GM08714 (cell line): ENCODE data around the gene SLC6A18.

ENCODE experiments used
- H3K4me3 ChIP-seq: fragments of 200-500 bp; sonication (Bioruptor generic); 2 replicates; pipeline ENCODE4 v1.5.1; 2014; ENCODE audit warnings: mild to moderate bottlenecking, low read length, inconsistent platforms
- ZNF274 ChIP-seq: IDR thresholded peaks from 2 replicates; pipeline ENCODE4 v1.6.1; 2012; ENCODE audit warnings: mild to moderate bottlenecking, low read depth, low read length

The SLC6A18 gene

GRCh38 chr5:1225081-1225480 lies at the start of gene SLC6A18:
TSS of gene SLC6A18 (plus strand) at chr5:1225381. CDS start at chr5:1225478, 97 bp downstream.
- TF ChIP-seq ZNF274 = no peak
- H3K4me3 ChIP-seq = no peak within 1 kb of the TSS

DNA sequence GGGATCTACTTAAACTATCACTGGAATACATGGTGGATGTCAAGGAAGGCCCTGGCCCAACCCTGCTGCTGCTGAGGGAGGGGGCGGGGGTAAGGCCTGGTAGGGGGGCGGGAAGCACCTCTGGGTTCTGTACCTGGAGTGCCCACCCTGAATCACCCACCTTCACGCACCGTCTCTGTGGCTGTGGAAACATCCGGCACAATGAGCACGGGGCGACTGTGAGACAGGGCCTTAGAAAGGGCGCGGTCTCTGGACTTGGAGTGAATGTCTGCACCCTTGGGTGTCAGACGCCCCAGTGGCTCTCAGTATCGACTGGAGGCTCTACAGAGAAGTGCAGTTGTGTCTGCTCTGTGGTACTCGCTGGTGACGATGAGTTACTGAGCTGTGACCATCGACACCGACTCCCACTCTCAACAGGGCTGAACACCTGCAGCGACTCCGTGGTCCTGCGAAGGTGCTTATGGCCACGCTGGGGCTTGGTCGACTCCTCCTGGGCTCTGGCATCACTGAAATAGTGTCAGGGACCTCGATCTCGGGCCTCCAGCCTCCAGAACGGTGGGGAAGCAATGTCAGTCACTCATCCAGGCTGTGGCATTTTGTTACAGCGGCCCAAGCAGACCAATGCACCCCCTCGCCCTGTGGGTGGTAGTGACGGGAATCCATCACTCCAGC lies 49.2 kb upstream of the SLC6A18 start:
- no peak overlapping the region for H3K4me3 ChIP-seq
- no peak for TF ChIP-seq ZNF274

GRCh38 chr5:1176473-1177391 lies 48.4 kb upstream of the SLC6A18 start:
- H3K4me3 ChIP-seq = no peak overlapping the region
- TF ChIP-seq ZNF274 = no peak

DNA sequence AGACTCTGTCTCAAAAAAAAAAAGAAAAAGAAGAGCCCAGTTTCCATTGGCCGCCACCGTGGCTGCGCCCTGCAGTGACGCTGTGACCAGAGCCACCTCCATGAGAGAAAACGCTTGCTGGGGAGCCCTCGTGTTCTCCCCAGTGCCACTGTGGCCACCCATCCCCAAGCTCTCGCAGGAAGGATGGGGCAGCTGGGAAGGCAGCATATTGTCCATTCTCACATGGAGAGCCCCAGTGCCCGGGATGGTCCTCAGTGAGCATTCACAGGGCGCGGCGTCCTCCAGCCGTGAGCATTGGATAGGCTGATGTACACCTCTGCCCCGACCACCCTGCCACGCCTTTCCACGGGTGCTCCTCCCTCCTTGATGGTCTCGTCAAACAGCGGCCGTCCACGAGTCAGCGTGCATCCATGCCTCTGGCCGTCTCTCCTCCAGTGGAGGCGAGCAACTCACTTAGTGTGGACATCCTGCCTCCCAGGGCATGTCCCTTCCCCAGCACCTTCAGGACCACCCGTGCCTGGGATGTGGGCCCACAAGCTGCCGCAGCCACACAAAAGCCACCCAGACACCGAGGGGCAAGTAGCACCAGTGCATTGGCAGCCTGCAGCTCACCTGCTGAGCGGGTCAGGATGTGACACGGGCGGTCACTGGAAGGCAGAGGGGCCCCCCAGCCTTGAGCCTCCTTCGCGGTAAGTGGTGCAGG lies 47.2 kb upstream of the SLC6A18 start:
- TF ChIP-seq ZNF274 = no peak
- no peak overlapping the region for H3K4me3 ChIP-seq

- no peak overlapping the region for H3K4me3 ChIP-seq
- TF ChIP-seq ZNF274 = no peak
Measured at GRCh38 chr5:1178529-1179382, 46.4 kb upstream of the SLC6A18 start.

GRCh38 chr5:1179383-1179715 lies 45.8 kb upstream of the SLC6A18 start:
- TF ChIP-seq ZNF274 = no peak
- H3K4me3 ChIP-seq = no peak overlapping the region

DNA sequence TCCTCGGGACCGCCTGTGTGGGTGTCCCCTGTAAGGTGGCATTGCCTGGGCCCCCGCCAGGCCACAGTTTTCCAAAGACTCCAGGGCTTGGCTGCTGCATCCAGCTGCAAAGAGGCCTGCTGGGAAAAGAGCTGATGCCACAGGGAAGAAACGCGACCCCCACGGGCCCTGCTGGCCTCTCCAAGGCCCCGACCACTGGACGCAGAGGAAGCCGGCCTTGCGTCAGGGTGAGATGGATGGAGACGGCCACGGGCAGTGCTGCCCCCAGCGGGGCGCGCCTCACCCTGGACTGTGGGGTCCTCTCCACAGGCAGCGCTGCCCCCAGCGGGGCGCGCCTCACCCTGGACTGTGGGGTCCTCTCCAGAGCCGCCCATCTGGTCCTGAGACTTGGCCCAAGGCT lies 45.1 kb upstream of the SLC6A18 start:
- H3K4me3 ChIP-seq = no peak overlapping the region
- no peak for TF ChIP-seq ZNF274

- TF ChIP-seq ZNF274 = no peak
- H3K4me3 ChIP-seq = no peak overlapping the region
Measured at GRCh38 chr5:1180841-1181271, 44.3 kb upstream of the SLC6A18 start.

DNA sequence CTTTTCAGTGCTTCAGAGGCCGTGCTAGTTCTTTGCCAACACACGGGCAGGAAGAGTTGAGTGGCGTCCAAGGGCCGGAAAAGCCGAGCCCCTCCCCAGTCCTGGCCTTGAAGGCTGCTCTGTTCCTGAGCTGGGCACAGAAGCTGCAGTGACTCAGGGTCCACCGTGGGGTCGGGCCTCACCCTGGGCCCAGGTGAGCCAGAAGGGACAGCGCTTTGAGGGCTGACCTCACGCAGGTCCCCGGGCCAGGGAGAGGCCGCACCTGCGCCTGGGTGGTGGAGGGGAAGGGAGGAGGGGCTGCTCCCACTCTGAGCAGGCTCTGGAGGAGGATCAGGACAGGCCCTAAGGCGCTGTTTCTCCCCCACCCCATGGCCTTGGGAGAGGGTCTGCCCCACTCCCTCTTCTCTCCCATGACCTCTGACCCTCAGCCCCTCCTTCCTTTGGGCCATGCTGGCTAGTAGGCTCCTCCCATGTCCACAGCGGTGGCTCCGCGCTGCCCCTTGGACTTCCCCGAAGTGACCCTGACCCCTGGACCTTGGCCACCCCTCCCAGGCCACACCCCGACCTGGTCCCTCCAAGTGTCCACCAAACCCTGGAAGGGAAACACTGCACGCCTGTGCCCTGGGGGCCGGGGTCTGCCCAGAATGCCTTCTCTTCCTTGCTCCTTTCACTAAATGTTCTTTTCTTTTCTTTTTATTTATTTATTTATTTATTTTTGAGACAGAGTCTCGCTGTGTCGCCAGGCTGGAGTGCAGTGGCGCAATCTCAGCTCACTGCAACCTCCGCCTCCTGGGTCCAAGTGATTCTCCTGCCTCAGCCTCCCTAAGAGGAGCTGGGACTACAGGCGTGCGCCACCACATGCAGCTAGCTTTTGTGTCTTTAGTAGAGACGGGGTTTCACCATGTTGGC lies 43.5 kb upstream of the SLC6A18 start:
- H3K4me3 ChIP-seq = no peak overlapping the region
- TF ChIP-seq ZNF274 = no peak

- no peak overlapping the region for H3K4me3 ChIP-seq
- TF ChIP-seq ZNF274 = no peak
Measured at GRCh38 chr5:1182360-1182632, 42.9 kb upstream of the SLC6A18 start.

- H3K4me3 ChIP-seq = no peak overlapping the region
- no peak for TF ChIP-seq ZNF274
Measured at GRCh38 chr5:1182633-1183423, 42.4 kb upstream of the SLC6A18 start.

DNA sequence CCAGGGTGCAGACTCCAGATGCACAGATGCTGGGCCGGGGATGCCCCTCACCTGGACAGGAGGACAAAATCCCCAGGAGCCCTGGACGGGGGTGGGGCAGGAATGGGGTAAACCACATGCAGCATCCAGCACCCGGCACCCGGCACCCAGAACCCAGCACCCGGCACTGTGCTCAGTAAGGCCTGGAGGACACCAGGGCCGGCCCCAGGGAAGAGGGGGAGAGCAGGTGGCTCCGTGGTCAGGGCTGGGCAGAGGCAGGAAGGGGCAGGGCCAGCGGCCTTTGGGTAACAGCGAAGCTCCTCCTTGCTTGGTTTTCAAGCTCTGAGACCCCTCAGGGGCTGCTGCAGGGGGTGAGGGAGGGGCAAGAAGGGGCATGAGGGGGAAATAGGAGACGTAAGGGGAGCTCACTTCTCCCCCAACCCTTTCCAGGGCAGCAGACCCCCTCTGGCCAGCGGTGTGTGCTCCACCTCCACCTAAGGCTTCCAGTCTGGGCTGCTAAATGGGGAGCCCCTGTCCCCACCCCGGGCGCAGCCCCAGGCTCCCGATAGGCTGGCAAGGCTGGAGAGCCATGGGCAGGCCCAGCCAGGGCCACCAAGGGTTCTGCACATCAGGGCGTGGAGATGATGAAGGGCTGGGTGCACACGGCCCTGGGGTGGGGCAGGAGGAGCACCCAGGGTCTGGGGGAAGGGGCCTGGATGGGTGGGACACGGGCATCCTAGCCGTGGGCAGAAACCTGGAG lies 41.6 kb upstream of the SLC6A18 start:
- TF ChIP-seq ZNF274 = no peak
- no peak overlapping the region for H3K4me3 ChIP-seq
